A673 (cell line): ENCODE measurements around the gene C7orf33. TPM values are rescaled to one million over a fixed set of nuclear protein-coding genes. Genes with fewer than 3 reads are reported as not detected.
"Not testable (repeated sequence)": the region's sequence is repeated elsewhere in the genome, so short reads cannot be mapped to it uniquely, and the experiment has no call there.

ENCODE experiments used
- BruUV-seq: library from RNA; stranded (reverse); fragments of 400-500 nt; replicated peaks from 2 replicates; lab custom pipeline; 2021; lab: Mats Ljungman, UMichigan
- CTCF ChIA-PET: fragments of 300-600 bp; sonication (Branson Sonifier 250); formaldehyde crosslinking; loops from one replicate; lab custom pipeline; 2022; ENCODE audit warnings: antibody characterized with exemption; lab: Charles Lee
- POLR2A ChIA-PET: fragments of 300-600 bp; sonication (Branson Sonifier 250); formaldehyde crosslinking; loops from one replicate; lab custom pipeline; 2022; ENCODE audit warnings: antibody characterized with exemption; ENCODE audit not compliant: low non-redundant PET; lab: Charles Lee
- DNase-seq: peaks from one replicate; pipeline ENCODE4 v3.0.0-alpha.2; 2015; ENCODE audit warnings: low spot score
- H3K27ac ChIP-seq: fragments of 200-600 bp; sonication (generic); 2 replicates; pipeline ENCODE4 v1.5.1; 2016; ENCODE audit warnings: mixed run types, low read depth, mild to moderate bottlenecking, mixed read lengths, antibody characterized with exemption, low read length; ENCODE audit not compliant: poor library complexity, severe bottlenecking
- H3K27me3 ChIP-seq: fragments of 200-600 bp; sonication (generic); replicated peaks from 2 replicates; pipeline ENCODE4 v1.6.1; 2017; ENCODE audit warnings: mixed run types, low read depth, mild to moderate bottlenecking, mixed read lengths, antibody characterized with exemption, low read length; ENCODE audit not compliant: insufficient read depth, poor library complexity
- H3K36me3 ChIP-seq: fragments of 200-600 bp; sonication (generic); 2 replicates; pipeline ENCODE4 v1.6.1; 2016; ENCODE audit warnings: mixed run types, mild to moderate bottlenecking, mixed read lengths, antibody characterized with exemption, low read length; ENCODE audit not compliant: insufficient read depth, poor library complexity, severe bottlenecking
- H3K4me1 ChIP-seq: fragments of 200-600 bp; sonication (generic); 2 replicates; pipeline ENCODE4 v1.6.1; 2017; ENCODE audit warnings: mixed run types, mild to moderate bottlenecking, mixed read lengths, antibody characterized with exemption, low read length; ENCODE audit not compliant: insufficient read depth, poor library complexity, severe bottlenecking
- H3K4me3 ChIP-seq: fragments of 200-600 bp; sonication (generic); 2 replicates; pipeline ENCODE4 v1.5.1; 2016; ENCODE audit warnings: low read depth, mixed run types, mild to moderate bottlenecking, mixed read lengths, low read length; ENCODE audit not compliant: poor library complexity, severe bottlenecking
- H3K9me3 ChIP-seq: fragments of 200-600 bp; sonication (generic); 2 replicates; pipeline ENCODE4 v1.6.1; 2016; ENCODE audit warnings: mixed run types, low read depth, mild to moderate bottlenecking, mixed read lengths, antibody characterized with exemption, low read length; ENCODE audit not compliant: poor library complexity, severe bottlenecking
- CTCF ChIP-seq: fragments of 300-800, 200-600 bp; sonication (generic); conservative IDR thresholded peaks from 2 replicates; pipeline ENCODE4 v1.5.1; 2017; ENCODE audit warnings: low read depth, mild to moderate bottlenecking, antibody characterized with exemption, low read length, moderate library complexity, mixed read lengths
- EZH2 ChIP-seq: fragments of 200-600 bp; sonication (generic); IDR thresholded peaks from 2 replicates; pipeline ENCODE4 v1.6.1; 2017; ENCODE audit warnings: borderline replicate concordance, low read depth, mild to moderate bottlenecking, mixed read lengths, antibody characterized with exemption, low read length; ENCODE audit not compliant: poor library complexity, severe bottlenecking
- intact Hi-C: fragments of 100-400 bp; cut with micrococcal nuclease; formaldehyde crosslinking; loops from one replicate; pipeline ENCODE4 v1.10.0; 2022; ENCODE audit not compliant: unreplicated experiment
- total RNA-seq: library from RNA; stranded (reverse); gene quantifications from 2 replicates; pipeline ENCODE4 v1.2.3, GENCODE V29; 2021

Gene C7orf33
- total RNA-seq, 1 experiment from 2014 or later, result not detected

- TF ChIP-seq CTCF (no peak), EZH2 (no peak)
- no peak for DNase-seq
- Histone ChIP-seq H3K9me3 (no peaks in the 10 kb centered on the region), H3K36me3 (no peaks in the 10 kb centered on the region), H3K27me3 (no peaks in the 10 kb centered on the region), H3K4me1 (no peaks in the 10 kb centered on the region), H3K4me3 (no peak overlapping the region), H3K27ac (no peak overlapping the region)
- no TSS peak for BruUV-seq
- CTCF ChIA-PET, result no interaction called here
- POLR2A ChIA-PET, result no interaction called here
- intact Hi-C loops, result no loop called here
Observed at GRCh38 chr7:148566736-148567135, 23.8 kb upstream of the C7orf33 start.

- DNase-seq, result no peak
- intact Hi-C loops, result no loop called here
- POLR2A ChIA-PET, result no interaction called here
- Histone ChIP-seq H3K36me3 (no peaks in the 10 kb centered on the region), H3K9me3 (no peaks in the 10 kb centered on the region), H3K4me3 (no peak overlapping the region), H3K27ac (no peak overlapping the region), H3K4me1 (no peaks in the 10 kb centered on the region), H3K27me3 (no peaks in the 10 kb centered on the region)
- BruUV-seq, result no TSS peak
- no peak for TF ChIP-seq EZH2
- TF ChIP-seq CTCF, result no peak
- CTCF ChIA-PET, result no interaction called here
Observed at GRCh38 chr7:148567524-148567923, 23.0 kb upstream of the C7orf33 start.

- no peak for TF ChIP-seq CTCF
- no peak for TF ChIP-seq EZH2
- CTCF ChIA-PET, result no interaction called here
- Histone ChIP-seq H3K27me3 (no peaks in the 10 kb centered on the region), H3K9me3 (no peaks in the 10 kb centered on the region), H3K27ac (no peak overlapping the region), H3K4me1 (no peaks in the 10 kb centered on the region), H3K4me3 (no peak overlapping the region), H3K36me3 (no peaks in the 10 kb centered on the region)
- POLR2A ChIA-PET, result no interaction called here
- BruUV-seq, result no TSS peak
- intact Hi-C loops, result loop anchor here (10.0 kb wide), 1 partner anchor 204 kb away; no protein-coding TSS in a partner anchor
- no peak for DNase-seq
Observed at GRCh38 chr7:148570510-148570909, 20.1 kb upstream of the C7orf33 start.

GRCh38 chr7:148570973-148571372 is 19.6 kb upstream of the C7orf33 start:
- CTCF ChIA-PET, H3K27ac ChIP-seq, H3K4me3 ChIP-seq: not testable (repeated sequence)

More at GRCh38 chr7:148570973-148571372, 19.6 kb upstream of the C7orf33 start:
- H3K27me3 ChIP-seq, POLR2A ChIA-PET, H3K36me3 ChIP-seq, H3K4me1 ChIP-seq, DNase-seq, BruUV-seq, H3K9me3 ChIP-seq: not testable (repeated sequence)
- intact Hi-C loops, result loop anchor here (10.0 kb wide), 1 partner anchor 204 kb away; no protein-coding TSS in a partner anchor
